GM19240 (cell line): ENCODE results near the gene HCST.

Experiments
- DNase-seq: peaks from one replicate; pipeline ENCODE4 v3.0.0; 2011; ENCODE audit warnings: low spot score; ENCODE audit not compliant: insufficient read length

The HCST gene

GRCh38 chr19:35936738-35937268 lies 34.5 kb downstream of the HCST start:
- DNase-seq: no peak

GRCh38 chr19:35937345-35938281 lies 35.3 kb downstream of the HCST start:
- no peak for DNase-seq

- DNase-seq: no peak
Measured at GRCh38 chr19:35938282-35939224, 36.2 kb downstream of the HCST start.

- DNase-seq: no peak
Measured at GRCh38 chr19:35939307-35940077, 37.2 kb downstream of the HCST start.

GRCh38 chr19:35940078-35940775 lies 37.9 kb downstream of the HCST start:
- DNase-seq: no peak

GRCh38 chr19:35940839-35941238 lies 38.5 kb downstream of the HCST start:
- no peak for DNase-seq

- DNase-seq: no peak
Measured at GRCh38 chr19:35942235-35942634, 39.9 kb downstream of the HCST start.

GRCh38 chr19:35943321-35944301 lies 41.3 kb downstream of the HCST start:
- DNase-seq: no peak

GRCh38 chr19:35944556-35944955 lies 42.2 kb downstream of the HCST start:
- no peak for DNase-seq

GRCh38 chr19:35945121-35945790 lies 42.9 kb downstream of the HCST start:
- no peak for DNase-seq

- no peak for DNase-seq
Measured at GRCh38 chr19:35946203-35946602, 43.9 kb downstream of the HCST start.

GRCh38 chr19:35949131-35949530 lies 46.8 kb downstream of the HCST start:
- DNase-seq: no peak
